ENCODE measurements around the gene EFHD1. TPM values are rescaled to one million over a fixed set of nuclear protein-coding genes. Genes with fewer than 3 reads are reported as not detected.

EFHD1 gene
- total and polyA plus RNA-seq, 2 experiments from 2014 or later: 3.4 to 6.4 TPM

DNA sequence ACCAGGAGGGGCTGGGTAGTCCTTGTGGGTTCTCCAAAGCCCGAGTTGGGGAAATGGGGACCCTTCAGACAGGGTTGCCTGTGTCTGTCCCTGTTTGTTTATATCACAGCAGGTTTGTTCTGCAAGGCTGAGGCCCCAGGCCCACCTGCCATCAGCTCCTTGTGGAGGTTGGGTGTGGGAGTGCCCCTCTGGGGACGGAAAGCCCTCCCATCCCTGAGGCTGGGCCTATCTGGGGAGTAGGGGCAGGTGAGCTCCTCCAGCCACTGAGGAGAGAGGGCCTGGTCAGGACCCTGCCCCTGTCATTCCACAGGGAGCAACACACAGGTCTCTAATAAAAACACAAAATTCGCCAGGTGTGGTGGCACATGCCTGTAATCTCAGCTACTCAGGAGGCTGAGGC lies 23.3 kb upstream of the EFHD1 start:
- H3F3A ChIP-seq (replicated peaks; ENCODE audit: low read depth): 0 out of 2 replicates have a peak, but pooled peaks cover 5% of the 10 kb centered on the region
- Mint-ChIP-seq H3K36me3 (ENCODE audit: low read depth) (no peaks in the 10 kb centered on the region), H3K4me3 (no peak overlapping the region), H3K9me3 (no peaks in the 10 kb centered on the region; the same call in 2 of the 3 replicates), H3K27me3 (ENCODE audit: insufficient read depth, low read depth, poor library complexity) (peaks cover 7% of the 10 kb centered on the region), H3K27ac (no peak overlapping the region), H3K4me1 (no peaks in the 10 kb centered on the region)
- no peaks in the 10 kb centered on the region for H3K79me2 ChIP-seq (replicated peaks; ENCODE audit: insufficient read depth)
- no peaks in the 10 kb centered on the region for H3K4me1 ChIP-seq (ENCODE audit: insufficient read depth)
- H3K27me3 ChIP-seq (ENCODE audit: insufficient read depth): no peaks in the 10 kb centered on the region
- no peaks in the 10 kb centered on the region; the same call in 1 of the 2 replicates for H4K20me1 ChIP-seq (replicated peaks; ENCODE audit: insufficient read depth)
- TF ChIP-seq EZH2 (IDR thresholded peaks at IDR 0.05; ENCODE audit: low read depth, unreplicated experiment) (no peak), CREB1 (CRISPR knock-in tag; IDR thresholded peaks at IDR 0.05; ENCODE audit: low read depth) (no peak), EZH2phosphoT487 (IDR thresholded peaks at IDR 0.05; ENCODE audit: unreplicated experiment) (no peak), NANOG (IDR thresholded peaks at IDR 0.05; ENCODE audit: borderline replicate concordance) (no peak), ZNF331 (CRISPR knock-in tag; IDR thresholded peaks at IDR 0.05; ENCODE audit: low read depth) (no peak), ZNF114 (CRISPR knock-in tag; IDR thresholded peaks at IDR 0.05) (no peak), STAT1 (IDR thresholded peaks at IDR 0.05; ENCODE audit: unreplicated experiment) (no peak)
- TF ChIP-seq, protein P1, sequence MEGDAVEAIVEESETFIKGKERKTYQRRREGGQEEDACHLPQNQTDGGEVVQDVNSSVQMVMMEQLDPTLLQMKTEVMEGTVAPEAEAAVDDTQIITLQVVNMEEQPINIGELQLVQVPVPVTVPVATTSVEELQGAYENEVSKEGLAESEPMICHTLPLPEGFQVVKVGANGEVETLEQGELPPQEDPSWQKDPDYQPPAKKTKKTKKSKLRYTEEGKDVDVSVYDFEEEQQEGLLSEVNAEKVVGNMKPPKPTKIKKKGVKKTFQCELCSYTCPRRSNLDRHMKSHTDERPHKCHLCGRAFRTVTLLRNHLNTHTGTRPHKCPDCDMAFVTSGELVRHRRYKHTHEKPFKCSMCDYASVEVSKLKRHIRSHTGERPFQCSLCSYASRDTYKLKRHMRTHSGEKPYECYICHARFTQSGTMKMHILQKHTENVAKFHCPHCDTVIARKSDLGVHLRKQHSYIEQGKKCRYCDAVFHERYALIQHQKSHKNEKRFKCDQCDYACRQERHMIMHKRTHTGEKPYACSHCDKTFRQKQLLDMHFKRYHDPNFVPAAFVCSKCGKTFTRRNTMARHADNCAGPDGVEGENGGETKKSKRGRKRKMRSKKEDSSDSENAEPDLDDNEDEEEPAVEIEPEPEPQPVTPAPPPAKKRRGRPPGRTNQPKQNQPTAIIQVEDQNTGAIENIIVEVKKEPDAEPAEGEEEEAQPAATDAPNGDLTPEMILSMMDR (conservative IDR thresholded peaks at IDR 0.05; ENCODE audit: low read depth in 2 of 2): no peak
- TF ChIP-seq, protein P2, sequence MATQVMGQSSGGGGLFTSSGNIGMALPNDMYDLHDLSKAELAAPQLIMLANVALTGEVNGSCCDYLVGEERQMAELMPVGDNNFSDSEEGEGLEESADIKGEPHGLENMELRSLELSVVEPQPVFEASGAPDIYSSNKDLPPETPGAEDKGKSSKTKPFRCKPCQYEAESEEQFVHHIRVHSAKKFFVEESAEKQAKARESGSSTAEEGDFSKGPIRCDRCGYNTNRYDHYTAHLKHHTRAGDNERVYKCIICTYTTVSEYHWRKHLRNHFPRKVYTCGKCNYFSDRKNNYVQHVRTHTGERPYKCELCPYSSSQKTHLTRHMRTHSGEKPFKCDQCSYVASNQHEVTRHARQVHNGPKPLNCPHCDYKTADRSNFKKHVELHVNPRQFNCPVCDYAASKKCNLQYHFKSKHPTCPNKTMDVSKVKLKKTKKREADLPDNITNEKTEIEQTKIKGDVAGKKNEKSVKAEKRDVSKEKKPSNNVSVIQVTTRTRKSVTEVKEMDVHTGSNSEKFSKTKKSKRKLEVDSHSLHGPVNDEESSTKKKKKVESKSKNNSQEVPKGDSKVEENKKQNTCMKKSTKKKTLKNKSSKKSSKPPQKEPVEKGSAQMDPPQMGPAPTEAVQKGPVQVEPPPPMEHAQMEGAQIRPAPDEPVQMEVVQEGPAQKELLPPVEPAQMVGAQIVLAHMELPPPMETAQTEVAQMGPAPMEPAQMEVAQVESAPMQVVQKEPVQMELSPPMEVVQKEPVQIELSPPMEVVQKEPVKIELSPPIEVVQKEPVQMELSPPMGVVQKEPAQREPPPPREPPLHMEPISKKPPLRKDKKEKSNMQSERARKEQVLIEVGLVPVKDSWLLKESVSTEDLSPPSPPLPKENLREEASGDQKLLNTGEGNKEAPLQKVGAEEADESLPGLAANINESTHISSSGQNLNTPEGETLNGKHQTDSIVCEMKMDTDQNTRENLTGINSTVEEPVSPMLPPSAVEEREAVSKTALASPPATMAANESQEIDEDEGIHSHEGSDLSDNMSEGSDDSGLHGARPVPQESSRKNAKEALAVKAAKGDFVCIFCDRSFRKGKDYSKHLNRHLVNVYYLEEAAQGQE (IDR thresholded peaks at IDR 0.05; ENCODE audit: unreplicated experiment): no peak
- TF ChIP-seq, protein P3, sequence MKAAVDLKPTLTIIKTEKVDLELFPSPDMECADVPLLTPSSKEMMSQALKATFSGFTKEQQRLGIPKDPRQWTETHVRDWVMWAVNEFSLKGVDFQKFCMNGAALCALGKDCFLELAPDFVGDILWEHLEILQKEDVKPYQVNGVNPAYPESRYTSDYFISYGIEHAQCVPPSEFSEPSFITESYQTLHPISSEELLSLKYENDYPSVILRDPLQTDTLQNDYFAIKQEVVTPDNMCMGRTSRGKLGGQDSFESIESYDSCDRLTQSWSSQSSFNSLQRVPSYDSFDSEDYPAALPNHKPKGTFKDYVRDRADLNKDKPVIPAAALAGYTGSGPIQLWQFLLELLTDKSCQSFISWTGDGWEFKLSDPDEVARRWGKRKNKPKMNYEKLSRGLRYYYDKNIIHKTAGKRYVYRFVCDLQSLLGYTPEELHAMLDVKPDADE (IDR thresholded peaks at IDR 0.05): no peak
- H3K36me3 ChIP-seq (ENCODE audit: insufficient read depth): no peaks in the 10 kb centered on the region
- H3K27ac ChIP-seq (ENCODE audit: low read depth): no peak overlapping the region
- no peak overlapping the region for H3K4me2 ChIP-seq
- H3K4me3 ChIP-seq: no peak overlapping the region
- H3K9me2 ChIP-seq (ENCODE audit: insufficient read depth): no peaks in the 10 kb centered on the region
- ATAC-seq (no peak), DNase-seq (ENCODE audit: low spot score) (no peak)
- no peak overlapping the region; the same call in 1 of the 2 replicates for H2AFZ ChIP-seq

Data from GM23338 (cell line).